ENCODE measurements around the gene ADGRL3. TPM values are rescaled to one million over a fixed set of nuclear protein-coding genes. Genes with fewer than 3 reads are reported as not detected.
A peak's percentile ranks its signal among the peaks of the same experiment; 100 is the strongest.
"Not testable (repeated sequence)": the region's sequence is repeated elsewhere in the genome, so short reads cannot be mapped to it uniquely, and the experiment has no call there.

ADGRL3 gene
- total and polyA plus RNA-seq, 2 donors (not counting 1 experiment from before 2014, with no cell fraction given) = under 0.01 to 0.05 TPM

- Histone ChIP-seq H3K9ac (ENCODE audit: insufficient read depth, low read length) (no peak overlapping the region), H3K4me3 (replicated peaks in 1 of 4; ENCODE audit: control extremely low read depth in 1 of 4, insufficient read depth in 1 of 4, low read depth in 3 of 4, low read length in 4 of 4) (no peak overlapping the region), H3K4me2 (ENCODE audit: extremely low read depth, insufficient read depth, low read length) (no peak overlapping the region), H3K79me2 (ENCODE audit: control insufficient read depth, insufficient read depth, low read length) (no peaks in the 10 kb centered on the region), H3K9me3 (ENCODE audit: control insufficient read depth, insufficient read depth, low read depth, low read length) (no peaks in the 10 kb centered on the region), H4K20me1 (ENCODE audit: control insufficient read depth, extremely low read depth, insufficient read depth, low read length) (no peaks in the 10 kb centered on the region), H3K4me1 (ENCODE audit: control insufficient read depth, extremely low read depth, insufficient read depth, low read length) (no peaks in the 10 kb centered on the region), H3K27me3 (ENCODE audit: control insufficient read depth, insufficient read depth, low read length) (no peaks in the 10 kb centered on the region), H2AFZ (ENCODE audit: low read length) (no peak overlapping the region), H3K27ac (ENCODE audit: insufficient read depth, low read length) (no peak overlapping the region), H3K36me3 (ENCODE audit: control insufficient read depth, insufficient read depth, low read length) (no peaks in the 10 kb centered on the region)
- TF ChIP-seq EZH2 (IDR thresholded peaks at IDR 0.05; ENCODE audit: low read length, missing control alignments) = no peak
- TF ChIP-seq, protein P1, sequence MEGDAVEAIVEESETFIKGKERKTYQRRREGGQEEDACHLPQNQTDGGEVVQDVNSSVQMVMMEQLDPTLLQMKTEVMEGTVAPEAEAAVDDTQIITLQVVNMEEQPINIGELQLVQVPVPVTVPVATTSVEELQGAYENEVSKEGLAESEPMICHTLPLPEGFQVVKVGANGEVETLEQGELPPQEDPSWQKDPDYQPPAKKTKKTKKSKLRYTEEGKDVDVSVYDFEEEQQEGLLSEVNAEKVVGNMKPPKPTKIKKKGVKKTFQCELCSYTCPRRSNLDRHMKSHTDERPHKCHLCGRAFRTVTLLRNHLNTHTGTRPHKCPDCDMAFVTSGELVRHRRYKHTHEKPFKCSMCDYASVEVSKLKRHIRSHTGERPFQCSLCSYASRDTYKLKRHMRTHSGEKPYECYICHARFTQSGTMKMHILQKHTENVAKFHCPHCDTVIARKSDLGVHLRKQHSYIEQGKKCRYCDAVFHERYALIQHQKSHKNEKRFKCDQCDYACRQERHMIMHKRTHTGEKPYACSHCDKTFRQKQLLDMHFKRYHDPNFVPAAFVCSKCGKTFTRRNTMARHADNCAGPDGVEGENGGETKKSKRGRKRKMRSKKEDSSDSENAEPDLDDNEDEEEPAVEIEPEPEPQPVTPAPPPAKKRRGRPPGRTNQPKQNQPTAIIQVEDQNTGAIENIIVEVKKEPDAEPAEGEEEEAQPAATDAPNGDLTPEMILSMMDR (conservative IDR thresholded peaks at IDR 0.05 in 1 of 2, IDR thresholded peaks at IDR 0.05 in 1 of 2; ENCODE audit: low read depth in 1 of 2, low read length in 2 of 2) = no peak
- no peak for DNase-seq (ENCODE audit: low read depth in 2 of 2)
Measured at GRCh38 chr4:61359301-61359700, 159.2 kb downstream of the ADGRL3 start.

DNA sequence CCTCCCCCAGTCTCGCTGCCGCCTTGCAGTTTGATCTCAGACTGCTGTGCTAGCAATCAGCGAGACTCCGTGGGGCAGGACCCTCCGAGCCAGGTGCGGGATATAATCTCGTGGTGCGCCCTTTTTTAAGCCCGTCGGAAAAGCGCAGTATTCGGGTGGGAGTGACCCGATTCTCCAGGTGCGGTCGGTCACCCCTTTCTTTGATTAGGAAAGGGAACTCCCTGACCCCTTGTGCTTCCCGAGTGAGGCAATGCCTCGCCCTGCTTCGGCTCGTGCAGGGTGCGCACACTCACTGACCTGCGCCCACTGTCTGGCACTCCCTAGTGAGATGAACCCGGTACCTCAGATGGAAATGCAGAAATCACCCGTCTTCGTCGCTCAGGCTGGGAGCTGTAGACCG is 172.7 kb downstream of the ADGRL3 start:
- not testable (repeated sequence) for H3K4me3 ChIP-seq (replicated peaks in 1 of 4; ENCODE audit: control extremely low read depth in 1 of 4, insufficient read depth in 1 of 4, low read depth in 3 of 4, low read length in 4 of 4); H3K36me3 ChIP-seq (ENCODE audit: control insufficient read depth, insufficient read depth, low read length); H2AFZ ChIP-seq (ENCODE audit: low read length); H3K9me3 ChIP-seq (ENCODE audit: control insufficient read depth, insufficient read depth, low read depth, low read length); H3K9ac ChIP-seq (ENCODE audit: insufficient read depth, low read length); H3K4me1 ChIP-seq (ENCODE audit: control insufficient read depth, extremely low read depth, insufficient read depth, low read length); H3K27ac ChIP-seq (ENCODE audit: insufficient read depth, low read length); H4K20me1 ChIP-seq (ENCODE audit: control insufficient read depth, extremely low read depth, insufficient read depth, low read length); H3K27me3 ChIP-seq (ENCODE audit: control insufficient read depth, insufficient read depth, low read length); DNase-seq (ENCODE audit: low read depth in 2 of 2); H3K4me2 ChIP-seq (ENCODE audit: extremely low read depth, insufficient read depth, low read length); H3K79me2 ChIP-seq (ENCODE audit: control insufficient read depth, insufficient read depth, low read length)

DNA sequence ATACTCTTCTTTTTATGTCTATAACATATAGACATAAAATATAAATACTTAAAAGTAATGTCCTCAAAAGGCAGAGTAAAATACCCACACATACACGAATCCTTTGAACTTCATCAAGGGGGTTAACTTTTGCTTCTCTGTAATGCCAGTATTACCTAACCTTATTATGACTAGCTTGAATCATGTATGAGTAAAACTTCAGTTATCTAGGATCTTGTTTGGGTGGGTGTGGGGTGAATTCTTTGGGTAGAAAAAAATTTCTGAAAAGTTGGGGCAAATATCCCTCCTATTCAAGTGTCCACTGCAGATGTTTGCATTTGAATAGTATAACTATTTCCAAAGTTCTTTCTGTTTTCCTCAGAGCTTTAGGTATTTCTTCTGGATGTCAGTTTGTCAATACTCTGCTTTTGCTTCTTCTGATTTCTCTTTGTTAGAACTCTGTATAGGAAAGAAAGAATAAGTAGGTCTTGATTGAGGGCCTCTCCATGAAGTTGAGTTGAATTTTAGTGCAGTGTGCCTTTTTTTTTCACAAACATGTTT is 173.8 kb downstream of the ADGRL3 start:
- Histone ChIP-seq H3K9ac (ENCODE audit: insufficient read depth, low read length) (no peak overlapping the region), H3K27me3 (ENCODE audit: control insufficient read depth, insufficient read depth, low read length) (no peaks in the 10 kb centered on the region), H3K4me2 (ENCODE audit: extremely low read depth, insufficient read depth, low read length) (no peak overlapping the region), H3K4me3 (replicated peaks in 1 of 4; ENCODE audit: control extremely low read depth in 1 of 4, insufficient read depth in 1 of 4, low read depth in 3 of 4, low read length in 4 of 4) (no peak overlapping the region), H4K20me1 (ENCODE audit: control insufficient read depth, extremely low read depth, insufficient read depth, low read length) (no peaks in the 10 kb centered on the region), H3K79me2 (ENCODE audit: control insufficient read depth, insufficient read depth, low read length) (no peaks in the 10 kb centered on the region), H3K9me3 (ENCODE audit: control insufficient read depth, insufficient read depth, low read depth, low read length) (no peaks in the 10 kb centered on the region), H3K4me1 (ENCODE audit: control insufficient read depth, extremely low read depth, insufficient read depth, low read length) (no peaks in the 10 kb centered on the region), H3K36me3 (ENCODE audit: control insufficient read depth, insufficient read depth, low read length) (no peaks in the 10 kb centered on the region), H2AFZ (ENCODE audit: low read length) (no peak overlapping the region), H3K27ac (ENCODE audit: insufficient read depth, low read length) (no peak overlapping the region)
- peak; percentile 8 to 74 for DNase-seq (ENCODE audit: low read depth in 2 of 2)
- TF ChIP-seq EZH2 (IDR thresholded peaks at IDR 0.05; ENCODE audit: low read length, missing control alignments) = no peak
- TF ChIP-seq, protein P1 (conservative IDR thresholded peaks at IDR 0.05 in 1 of 2, IDR thresholded peaks at IDR 0.05 in 1 of 2; ENCODE audit: low read depth in 1 of 2, low read length in 2 of 2) = no peak
